HG03342 (cell line): Measurements from ENCODE around the gene RRM2.
"Not testable (repeated sequence)": the region's sequence is repeated elsewhere in the genome, so short reads cannot be mapped to it uniquely, and the experiment has no call there.

Experiments used
- ATAC-seq: cut with Tn5 transposase; IDR thresholded peaks from one replicate; pipeline ENCODE4 v1.9.1; 2021; ENCODE audit warnings: mild to moderate bottlenecking, moderate library complexity; ENCODE audit not compliant: unreplicated experiment

The RRM2 gene

GRCh38 chr2:10091182-10091888, 31.2 kb upstream of the RRM2 start:
- peak; percentile 41 for ATAC-seq

- not testable (repeated sequence) for ATAC-seq
Measured at GRCh38 chr2:10091889-10092244, 30.7 kb upstream of the RRM2 start.

DNA sequence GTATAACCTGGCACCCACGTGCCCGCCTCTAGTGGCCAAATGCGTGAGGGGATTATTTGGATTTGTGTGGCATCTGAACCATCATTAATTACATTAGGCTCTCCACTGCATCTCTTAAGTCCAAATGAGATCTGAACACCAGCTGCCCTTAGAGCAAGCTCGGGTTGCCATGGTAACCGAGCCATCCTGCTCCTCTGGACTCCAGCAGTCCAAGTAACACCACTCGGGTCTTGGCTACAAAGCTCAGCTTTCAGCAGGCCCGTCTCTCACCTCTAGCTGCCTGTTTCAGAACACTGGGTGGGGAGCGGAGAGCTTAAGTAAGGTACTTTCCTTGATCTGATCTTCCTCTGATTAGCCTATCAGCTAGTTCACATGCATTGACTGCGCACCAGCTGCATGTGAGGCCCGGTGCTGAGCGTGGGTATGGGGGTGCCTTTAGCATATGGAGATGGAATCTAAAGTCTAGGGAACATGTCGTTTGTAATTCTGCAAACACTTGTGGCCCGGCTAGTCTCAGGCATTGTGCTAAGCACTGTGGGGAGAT, 28.2 kb upstream of the RRM2 start:
- no peak for ATAC-seq

GRCh38 chr2:10095175-10095574, 27.4 kb upstream of the RRM2 start:
- ATAC-seq = no peak

DNA sequence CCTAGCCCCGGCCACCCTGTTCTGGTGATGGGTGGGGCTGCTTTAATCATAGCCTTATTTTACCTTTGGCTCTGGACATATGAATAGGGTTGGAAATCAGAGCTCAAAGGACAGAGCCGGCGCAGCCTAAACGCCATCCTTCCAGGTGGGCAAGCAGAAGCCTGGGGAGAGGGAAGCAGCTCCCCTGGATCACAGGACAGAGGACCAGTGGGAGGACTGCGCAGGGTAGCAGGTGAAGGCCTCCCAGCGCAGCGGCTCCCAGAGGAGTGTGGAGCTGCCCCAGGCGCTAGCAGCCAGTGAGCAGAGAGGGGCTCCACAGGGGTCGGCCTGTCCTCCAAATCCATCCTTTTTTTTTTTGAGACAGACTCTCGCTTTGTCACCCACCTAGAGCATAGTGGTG, 25.9 kb upstream of the RRM2 start:
- ATAC-seq = no peak

DNA sequence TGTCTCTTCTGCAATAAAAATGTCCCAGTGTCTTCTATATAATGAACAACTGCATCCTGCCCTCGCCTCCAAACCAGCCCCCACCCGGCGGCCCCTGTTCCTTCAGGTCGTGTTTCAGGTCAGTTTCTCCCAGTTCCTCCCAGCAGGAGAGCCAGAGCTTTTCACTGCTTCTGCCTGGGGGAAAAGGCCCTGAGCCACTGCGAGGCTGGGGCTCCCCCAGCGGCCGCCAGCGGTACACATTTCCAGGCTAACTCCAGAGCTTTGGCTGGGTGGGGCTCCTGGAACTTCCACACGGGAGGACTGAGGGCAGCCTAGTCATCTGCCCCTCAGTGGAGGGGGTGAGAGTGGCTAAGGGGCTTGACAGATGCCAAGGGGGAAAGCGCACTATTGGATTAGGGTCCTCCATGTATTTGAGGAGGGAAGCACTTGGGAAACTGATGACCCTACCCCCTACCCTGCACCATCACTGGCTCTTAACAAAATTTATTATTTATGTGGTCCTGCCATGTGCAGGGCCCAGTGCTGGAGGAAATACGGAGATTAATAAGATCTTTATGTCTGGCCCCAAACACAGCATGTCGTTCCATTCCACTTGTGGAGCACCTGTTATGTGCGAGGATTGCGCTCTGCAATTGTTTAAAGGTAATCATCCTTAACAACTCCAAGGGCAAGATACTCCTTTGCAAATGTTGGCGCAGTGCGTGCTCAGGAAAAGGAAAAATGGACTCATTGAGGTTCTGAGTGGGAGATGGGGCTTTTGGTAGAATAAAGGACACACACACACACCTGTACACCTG, 25.0 kb upstream of the RRM2 start:
- peak; percentile 81 for ATAC-seq

DNA sequence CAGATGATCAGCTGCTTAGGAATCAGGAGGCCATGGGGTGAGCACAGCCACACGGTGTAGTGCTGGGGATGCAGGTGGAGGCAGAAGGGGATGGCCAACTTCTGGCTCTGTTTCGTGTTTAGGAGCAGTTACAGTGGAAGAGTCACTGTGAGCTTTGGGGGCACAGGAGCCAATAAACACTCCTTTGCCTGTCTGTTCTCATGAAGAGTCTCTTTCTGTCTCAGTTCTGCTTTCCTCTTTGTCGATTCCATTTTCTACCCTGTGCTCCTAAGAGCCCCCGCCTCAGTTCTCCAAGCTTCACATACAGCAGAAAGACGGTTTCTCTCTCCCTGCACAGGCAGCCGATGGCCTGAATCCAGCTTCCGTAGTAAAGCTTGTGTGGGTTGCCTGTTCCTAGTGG, 21.0 kb upstream of the RRM2 start:
- no peak for ATAC-seq

DNA sequence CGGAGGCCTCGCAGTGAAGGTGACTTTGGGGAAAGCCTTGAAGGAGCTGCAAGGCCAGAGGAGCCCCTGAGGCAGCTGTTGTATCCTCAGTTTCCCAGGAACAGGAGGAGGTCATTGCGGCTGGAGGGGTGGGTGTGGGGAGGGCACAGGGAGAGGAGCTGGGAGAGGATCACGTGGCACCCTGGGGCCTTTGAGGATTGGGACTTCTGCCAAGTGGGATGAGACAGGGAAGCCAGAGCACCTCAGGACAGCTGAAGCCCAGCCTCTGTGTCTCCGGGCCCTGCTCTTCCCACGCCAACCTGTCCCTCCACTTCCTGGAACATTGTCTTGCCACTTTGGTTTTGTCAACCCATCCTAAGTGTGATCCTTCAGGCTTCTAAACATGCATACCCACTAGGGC, 19.4 kb upstream of the RRM2 start:
- ATAC-seq = no peak

- ATAC-seq = not testable (repeated sequence)
Measured at GRCh38 chr2:10104906-10105305, 17.6 kb upstream of the RRM2 start.

DNA sequence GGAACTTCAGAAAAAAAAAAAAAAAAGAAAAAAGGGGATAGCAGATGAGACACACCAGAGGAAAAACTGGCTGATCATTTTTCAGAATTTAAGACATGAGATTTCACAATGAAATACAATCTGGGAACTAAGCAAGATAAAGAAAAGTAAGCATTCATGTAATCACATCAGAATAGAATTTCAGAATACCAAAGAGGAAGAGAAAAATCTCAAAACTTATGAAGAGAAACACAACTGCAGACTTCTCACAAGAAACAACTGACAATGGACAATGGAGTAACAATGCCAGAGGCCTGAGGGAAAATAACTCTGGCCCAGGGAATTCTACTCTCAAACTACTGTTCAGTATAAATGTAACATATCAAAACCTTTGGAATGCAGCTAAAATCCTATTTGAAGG, 13.2 kb upstream of the RRM2 start:
- ATAC-seq = no peak

DNA sequence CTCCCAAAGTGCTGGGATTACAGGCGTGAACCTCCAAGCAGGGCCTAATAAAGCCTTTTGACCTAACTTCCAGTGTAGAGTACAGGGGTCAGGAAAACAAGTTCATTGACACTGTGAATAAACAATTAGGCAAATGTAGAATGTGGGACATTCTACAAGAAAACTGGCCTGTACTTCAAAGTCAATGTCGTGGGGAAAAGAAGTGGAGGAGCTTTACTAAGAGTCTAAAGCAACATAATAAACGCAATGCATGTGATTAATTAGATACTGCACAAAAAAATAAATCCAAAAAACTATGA, 3.6 kb upstream of the RRM2 start:
- ATAC-seq = no peak

- no peak for ATAC-seq
Measured at GRCh38 chr2:10119601-10120157, 2.9 kb upstream of the RRM2 start.

DNA sequence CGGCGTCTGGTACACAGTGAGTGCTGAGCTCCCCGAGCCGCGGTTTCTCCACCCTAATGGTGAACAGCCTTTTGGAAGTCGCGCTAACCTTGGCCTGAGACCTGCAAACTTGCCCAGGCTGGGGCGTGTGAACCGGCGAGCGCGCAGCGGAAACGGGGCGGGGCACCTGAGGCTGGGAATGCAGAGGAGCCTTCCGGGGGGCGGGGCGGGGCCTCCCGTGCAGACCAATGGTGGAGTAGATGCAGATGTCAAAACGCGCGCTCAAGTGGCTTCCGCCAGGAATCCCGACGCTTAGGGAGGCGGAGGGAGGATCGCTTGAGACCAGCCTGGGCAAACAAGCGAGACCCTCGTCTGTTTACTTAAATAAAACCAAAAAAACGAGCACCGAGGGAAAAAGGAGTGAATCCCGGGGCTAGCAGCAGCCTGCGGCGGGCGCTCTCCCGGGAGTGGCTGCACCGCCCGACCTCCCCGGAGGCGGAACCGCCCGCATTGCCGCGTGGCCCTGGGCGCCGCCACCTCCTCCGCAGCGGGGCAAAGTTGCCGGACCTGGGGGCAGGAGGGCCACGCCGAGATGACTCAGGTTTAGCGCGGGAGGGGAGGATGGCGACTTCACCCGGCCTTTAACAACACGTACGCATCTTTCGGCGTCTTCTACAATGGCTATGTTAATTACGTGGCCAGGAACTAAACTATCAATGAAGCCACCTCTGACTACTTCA, 2.2 kb upstream of the RRM2 start:
- peak; percentile 50 for ATAC-seq

DNA sequence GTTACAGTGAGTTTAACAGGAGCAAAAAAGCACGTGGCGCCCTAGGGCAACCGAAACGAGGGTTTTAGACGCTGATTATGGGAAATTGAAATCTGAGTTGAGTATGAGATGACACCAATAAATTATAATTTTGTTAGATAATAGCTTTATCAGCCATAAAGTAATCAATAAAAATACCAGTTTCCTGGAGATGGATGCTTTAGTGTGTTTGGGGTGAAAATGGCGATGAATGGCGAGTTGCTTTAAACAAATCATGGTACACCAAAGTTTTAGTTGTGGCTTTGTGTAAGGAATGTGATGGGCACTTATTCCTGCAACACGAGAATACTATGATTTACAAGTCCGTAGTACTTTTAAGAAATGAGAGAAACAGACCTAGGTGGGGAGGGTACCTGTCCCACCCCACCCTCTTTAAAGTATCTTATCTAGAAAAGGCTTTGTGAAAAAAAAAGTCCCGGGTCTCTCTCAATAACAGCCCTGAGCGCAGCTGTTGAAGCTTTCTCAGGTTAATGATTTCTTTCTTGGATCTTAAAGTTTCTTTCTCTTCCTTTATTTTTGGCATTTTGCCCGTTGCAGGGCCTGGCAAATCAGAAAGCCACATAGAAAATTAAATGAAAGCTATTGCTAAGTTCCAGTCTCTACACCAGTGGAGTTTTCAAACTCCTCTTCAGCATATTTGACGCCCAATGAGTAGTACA, 1.5 kb upstream of the RRM2 start:
- no peak for ATAC-seq

DNA sequence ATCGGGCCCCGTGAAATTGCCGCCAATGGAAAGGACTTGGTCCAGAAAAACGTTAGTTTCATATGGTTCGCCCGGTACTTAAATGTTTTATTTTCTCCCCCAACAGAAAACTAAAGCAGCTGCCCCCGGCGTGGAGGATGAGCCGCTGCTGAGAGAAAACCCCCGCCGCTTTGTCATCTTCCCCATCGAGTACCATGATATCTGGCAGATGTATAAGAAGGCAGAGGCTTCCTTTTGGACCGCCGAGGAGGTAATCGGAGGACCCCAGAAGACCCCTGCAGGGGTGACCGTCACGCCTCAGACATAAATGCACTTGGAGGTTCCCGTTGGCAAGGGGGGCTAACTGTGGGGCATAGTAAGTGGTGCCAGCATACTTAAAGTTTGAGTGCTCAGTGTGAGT, 742 bp downstream of the RRM2 start:
- ATAC-seq = no peak

DNA sequence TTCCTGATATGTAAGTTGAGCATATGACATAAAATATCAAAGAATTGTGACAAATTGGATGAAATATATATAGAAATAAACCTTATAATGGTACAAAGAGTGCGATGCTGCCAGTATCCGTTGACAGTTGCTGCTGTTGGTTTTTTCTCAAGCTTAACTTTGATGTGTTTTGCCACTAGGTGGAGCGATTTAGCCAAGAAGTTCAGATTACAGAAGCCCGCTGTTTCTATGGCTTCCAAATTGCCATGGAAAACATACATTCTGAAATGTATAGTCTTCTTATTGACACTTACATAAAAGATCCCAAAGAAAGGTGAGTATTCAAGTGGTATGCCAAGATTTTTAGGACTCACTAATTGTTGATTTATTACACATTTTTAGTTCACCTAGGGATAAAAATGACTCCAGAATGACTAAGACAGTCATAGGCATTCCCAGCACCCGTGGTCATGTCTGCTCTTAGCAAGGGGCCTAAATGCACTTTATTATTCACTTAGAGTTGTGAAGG, 2.1 kb downstream of the RRM2 start:
- ATAC-seq = no peak

GRCh38 chr2:10125842-10126631, 3.5 kb downstream of the RRM2 start:
- ATAC-seq = no peak

DNA sequence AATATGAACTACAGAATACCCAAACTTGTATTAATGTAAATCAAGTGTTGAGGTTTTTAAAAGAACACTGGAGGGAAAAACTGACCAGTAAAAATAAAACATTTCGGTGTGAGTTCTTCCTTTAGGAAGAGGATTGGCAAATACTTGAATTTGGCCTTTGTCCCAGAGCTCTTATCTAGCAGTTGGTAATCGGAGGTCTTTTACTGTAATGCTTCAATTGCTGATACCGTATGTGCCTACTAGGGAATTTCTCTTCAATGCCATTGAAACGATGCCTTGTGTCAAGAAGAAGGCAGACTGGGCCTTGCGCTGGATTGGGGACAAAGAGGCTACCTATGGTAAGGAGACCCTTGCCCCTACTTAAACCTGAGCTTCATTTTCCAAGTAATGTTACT, 4.1 kb downstream of the RRM2 start:
- ATAC-seq = no peak

DNA sequence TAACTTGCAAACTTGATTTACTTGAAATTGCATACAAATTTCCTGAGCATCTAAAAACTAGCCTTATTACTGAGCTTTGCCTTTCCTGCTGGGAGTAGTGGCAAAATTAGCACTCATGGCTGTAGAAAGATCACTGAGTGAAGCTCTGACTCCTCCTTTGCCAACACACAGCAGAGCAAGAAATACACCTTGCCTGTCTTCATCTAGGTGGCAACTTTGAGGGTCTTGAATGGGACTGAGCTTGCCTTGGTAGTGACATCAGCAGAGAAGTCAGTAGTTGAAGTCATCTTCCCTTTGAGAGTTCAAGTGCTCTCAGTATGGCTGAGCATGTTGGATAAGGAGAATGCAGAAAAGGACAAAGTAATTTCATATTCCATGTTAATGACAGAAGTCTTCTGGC, 5.9 kb downstream of the RRM2 start:
- no peak for ATAC-seq

DNA sequence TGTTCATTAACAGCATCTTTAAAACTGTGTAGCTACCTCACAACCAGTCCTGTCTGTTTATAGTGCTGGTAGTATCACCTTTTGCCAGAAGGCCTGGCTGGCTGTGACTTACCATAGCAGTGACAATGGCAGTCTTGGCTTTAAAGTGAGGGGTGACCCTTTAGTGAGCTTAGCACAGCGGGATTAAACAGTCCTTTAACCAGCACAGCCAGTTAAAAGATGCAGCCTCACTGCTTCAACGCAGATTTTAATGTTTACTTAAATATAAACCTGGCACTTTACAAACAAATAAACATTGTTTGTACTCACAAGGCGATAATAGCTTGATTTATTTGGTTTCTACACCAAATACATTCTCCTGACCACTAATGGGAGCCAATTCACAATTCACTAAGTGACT, 7.0 kb downstream of the RRM2 start:
- ATAC-seq = no peak
